Measurements from ENCODE around the gene MAGI1.

DNA sequence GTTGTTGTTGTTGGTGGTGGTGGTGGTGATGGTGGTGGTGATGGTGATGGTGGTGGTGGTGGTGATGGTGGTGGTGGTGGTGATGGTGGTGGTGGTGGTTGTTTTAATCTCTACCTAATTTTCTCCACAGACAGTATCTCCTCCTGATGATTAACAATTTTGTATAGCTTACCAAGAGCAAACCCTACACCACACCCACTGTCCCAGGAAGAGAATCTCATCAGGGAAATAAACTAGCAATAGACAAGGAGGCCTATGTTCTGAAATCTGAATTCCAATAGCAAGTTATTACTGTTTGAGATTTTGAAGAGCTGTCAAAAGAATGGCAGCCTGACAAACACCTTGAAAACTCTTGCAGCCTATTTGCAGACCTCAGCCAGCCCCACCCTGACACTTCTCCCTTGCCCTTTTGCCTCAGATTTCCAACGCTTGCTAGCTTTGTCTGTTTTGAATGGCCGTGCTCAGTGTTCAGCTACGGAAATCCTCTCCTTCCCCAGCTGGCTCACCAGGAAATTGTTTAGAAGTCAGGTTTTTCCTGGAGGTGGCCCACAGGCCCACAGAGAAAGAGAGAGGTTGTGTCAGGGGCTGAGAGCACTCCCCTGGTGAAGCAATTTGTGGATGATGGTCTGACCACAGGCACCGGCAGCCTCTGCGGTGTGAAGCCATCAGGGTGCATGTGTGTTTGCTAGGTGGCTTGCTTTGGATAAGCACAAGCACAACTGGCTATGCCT is 101.6 kb downstream of the MAGI1 start:
- TF ChIP-seq, protein P1, sequence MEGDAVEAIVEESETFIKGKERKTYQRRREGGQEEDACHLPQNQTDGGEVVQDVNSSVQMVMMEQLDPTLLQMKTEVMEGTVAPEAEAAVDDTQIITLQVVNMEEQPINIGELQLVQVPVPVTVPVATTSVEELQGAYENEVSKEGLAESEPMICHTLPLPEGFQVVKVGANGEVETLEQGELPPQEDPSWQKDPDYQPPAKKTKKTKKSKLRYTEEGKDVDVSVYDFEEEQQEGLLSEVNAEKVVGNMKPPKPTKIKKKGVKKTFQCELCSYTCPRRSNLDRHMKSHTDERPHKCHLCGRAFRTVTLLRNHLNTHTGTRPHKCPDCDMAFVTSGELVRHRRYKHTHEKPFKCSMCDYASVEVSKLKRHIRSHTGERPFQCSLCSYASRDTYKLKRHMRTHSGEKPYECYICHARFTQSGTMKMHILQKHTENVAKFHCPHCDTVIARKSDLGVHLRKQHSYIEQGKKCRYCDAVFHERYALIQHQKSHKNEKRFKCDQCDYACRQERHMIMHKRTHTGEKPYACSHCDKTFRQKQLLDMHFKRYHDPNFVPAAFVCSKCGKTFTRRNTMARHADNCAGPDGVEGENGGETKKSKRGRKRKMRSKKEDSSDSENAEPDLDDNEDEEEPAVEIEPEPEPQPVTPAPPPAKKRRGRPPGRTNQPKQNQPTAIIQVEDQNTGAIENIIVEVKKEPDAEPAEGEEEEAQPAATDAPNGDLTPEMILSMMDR (IDR thresholded peaks at IDR 0.05), result no peak
- no peak for TF ChIP-seq POLR2A (IDR thresholded peaks at IDR 0.05)

Measured in uterus (tissue), 2 donors.